PC-3 (cell line): ENCODE results near the gene PIM1. TPM values are rescaled to one million over a fixed set of nuclear protein-coding genes. Genes with fewer than 3 reads are reported as not detected.
"Not testable (repeated sequence)": the region's sequence is repeated elsewhere in the genome, so short reads cannot be mapped to it uniquely, and the experiment has no call there.

ENCODE experiments used
- ATAC-seq: fragments of 200-7000 bp; cut with Tn5 transposase; 2 replicates; pipeline ENCODE4 v1.9.1; 2020; ENCODE audit warnings: mild to moderate bottlenecking, moderate library complexity
- BruUV-seq: library from RNA; stranded (reverse); fragments of 400-500 nt; replicated peaks from 2 replicates; lab custom pipeline; 2021; lab: Mats Ljungman, UMichigan
- CTCF ChIA-PET: fragments of 300-600 bp; sonication (Branson Sonifier 250); formaldehyde crosslinking; loops from one replicate; lab custom pipeline; 2022; ENCODE audit warnings: antibody characterized with exemption; lab: Charles Lee
- POLR2A ChIA-PET: fragments of 300-600 bp; sonication (Branson Sonifier 250); formaldehyde crosslinking; loops from one replicate; lab custom pipeline; 2022; ENCODE audit warnings: antibody characterized with exemption; ENCODE audit not compliant: unreplicated experiment; lab: Charles Lee
- DNase-seq: peaks from one replicate; pipeline ENCODE4 v3.0.0-alpha.2; 2015
- H2AFZ ChIP-seq: fragments of 300-600 bp; sonication (generic); 2 replicates; pipeline ENCODE4 v1.6.0; 2016; ENCODE audit warnings: antibody characterized with exemption, low read length
- H3F3A ChIP-seq: fragments of 300-600 bp; sonication (generic); one replicate; pipeline ENCODE4 v1.6.0; 2017; ENCODE audit warnings: antibody characterized with exemption, low read length, control low read depth, mild to moderate bottlenecking; ENCODE audit not compliant: unreplicated experiment
- H3K27ac ChIP-seq: fragments of 300-600 bp; sonication (generic); 2 replicates; pipeline ENCODE4 v1.5.1; 2016; ENCODE audit warnings: mild to moderate bottlenecking, low read length
- H3K27me3 ChIP-seq: fragments of 300-600 bp; sonication (generic); 2 replicates; pipeline ENCODE4 v1.6.1; 2016; ENCODE audit warnings: low read length, mixed read lengths
- H3K36me3 ChIP-seq: fragments of 300-600 bp; sonication (generic); 2 replicates; pipeline ENCODE4 v1.6.1; 2016; ENCODE audit warnings: low read depth, mixed run types, low read length, mixed read lengths
- H3K4me1 ChIP-seq: fragments of 300-600 bp; sonication (generic); 2 replicates; pipeline ENCODE4 v1.5.1; 2016; ENCODE audit warnings: low read length; ENCODE audit not compliant: insufficient read depth
- H3K4me2 ChIP-seq: fragments of 300-600 bp; sonication (generic); 2 replicates; pipeline ENCODE4 v1.6.0; 2016; ENCODE audit warnings: low read length
- H3K4me3 ChIP-seq: fragments of 300-600 bp; sonication (generic); 2 replicates; pipeline ENCODE4 v1.5.1; 2016; ENCODE audit warnings: mild to moderate bottlenecking, low read length, mixed read lengths
- H3K79me2 ChIP-seq: fragments of 300-600 bp; sonication (generic); 2 replicates; pipeline ENCODE4 v1.6.1; 2017; ENCODE audit warnings: low read length, mixed read lengths
- H3K9ac ChIP-seq: fragments of 300-600 bp; sonication (generic); 2 replicates; pipeline ENCODE4 v1.6.0; 2016; ENCODE audit warnings: mild to moderate bottlenecking, low read length
- H3K9me2 ChIP-seq: fragments of 300-600 bp; sonication (generic); replicated peaks from 2 replicates; pipeline ENCODE4 v1.6.1; 2016; ENCODE audit warnings: mixed run types, low read length, mixed read lengths
- H3K9me3 ChIP-seq: fragments of 300-600 bp; sonication (generic); 2 replicates; pipeline ENCODE4 v1.6.1; 2016; ENCODE audit warnings: low read length, mixed read lengths
- H4K20me1 ChIP-seq: fragments of 300-600 bp; sonication (generic); 2 replicates; pipeline ENCODE4 v1.6.1; 2016; ENCODE audit warnings: low read length, mixed read lengths
- EZH2 ChIP-seq: fragments of 300-600 bp; sonication (generic); IDR thresholded peaks from one replicate; pipeline ENCODE4 v1.6.1; 2017; ENCODE audit warnings: antibody characterized with exemption, mild to moderate bottlenecking, low read length; ENCODE audit not compliant: unreplicated experiment
- EZH2phosphoT487 ChIP-seq: fragments of 300-600 bp; sonication (generic); IDR thresholded peaks from 2 replicates; pipeline ENCODE4 v1.6.1; 2018; ENCODE audit warnings: mild to moderate bottlenecking, antibody characterized with exemption, low read length, borderline replicate concordance
- intact Hi-C: fragments of 100-400 bp; cut with micrococcal nuclease; formaldehyde crosslinking; loops from 2 replicates; pipeline ENCODE4 v1.9.0; 2023
- total RNA-seq: library from RNA; depleted of rRNA; stranded (reverse); fragments of >200 nt; gene quantifications from 2 replicates; pipeline ENCODE4 v1.2.3, GENCODE V29; 2014
- TF ChIP-seq, protein P1 (sequence below): fragments of 300-600 bp; sonication (generic); conservative IDR thresholded peaks from 2 replicates; pipeline ENCODE4 v1.5.1; 2017; ENCODE audit warnings: antibody characterized with exemption, low read depth, mild to moderate bottlenecking, low read length

Gene PIM1
- total RNA-seq, 1 experiment from 2014 or later: 74.1 TPM

DNA sequence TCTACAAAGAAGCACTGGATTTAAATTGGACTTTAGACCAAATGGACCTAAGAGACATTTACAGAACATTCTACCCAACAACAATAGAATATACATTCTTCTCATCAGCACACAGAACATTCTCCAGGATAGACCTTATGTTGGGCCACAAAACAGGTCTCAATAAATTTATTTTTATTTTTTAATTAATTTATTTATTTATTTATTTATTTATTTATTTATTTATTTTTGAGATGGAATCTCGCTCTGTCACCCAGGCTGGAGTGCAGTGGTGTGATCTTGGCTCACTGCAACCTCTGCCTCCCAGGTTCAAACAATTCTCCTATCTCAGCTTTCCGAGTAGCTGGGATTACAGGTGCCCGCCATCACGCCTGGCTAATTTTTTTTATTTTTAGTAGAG, 26.5 kb downstream of the PIM1 start:
- intact Hi-C loops, H3K79me2 ChIP-seq, H3K9me3 ChIP-seq, BruUV-seq, H3K27ac ChIP-seq, H4K20me1 ChIP-seq, H2AFZ ChIP-seq, DNase-seq, H3F3A ChIP-seq, POLR2A ChIA-PET, H3K4me3 ChIP-seq, CTCF ChIA-PET, H3K36me3 ChIP-seq, H3K9me2 ChIP-seq, H3K9ac ChIP-seq, H3K4me2 ChIP-seq, ATAC-seq, H3K27me3 ChIP-seq, H3K4me1 ChIP-seq: not testable (repeated sequence)

DNA sequence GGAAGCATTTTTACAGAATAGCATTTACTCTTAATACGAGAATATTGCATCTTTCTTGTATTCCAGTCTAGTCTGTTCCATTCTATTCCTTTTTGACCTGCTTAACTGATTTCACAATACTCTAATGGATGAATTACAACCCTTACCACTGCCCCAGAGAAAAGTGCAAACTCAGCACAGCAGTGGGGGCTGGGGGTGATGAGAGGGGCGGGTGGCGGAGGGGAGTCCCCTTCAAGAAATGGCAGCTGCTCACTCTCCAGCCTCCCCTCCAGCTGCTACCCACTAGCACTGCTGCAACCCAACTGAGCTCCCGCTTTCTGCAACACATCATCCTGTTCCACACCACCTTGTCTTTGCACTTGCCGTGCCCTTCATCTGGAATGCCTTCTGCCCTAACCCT, 30.1 kb downstream of the PIM1 start:
- Histone ChIP-seq H3K9me3 (no peaks in the 10 kb centered on the region), H3K9me2 (no peaks in the 10 kb centered on the region), H2AFZ (no peak overlapping the region), H3K4me1 (peaks cover 10% of the 10 kb centered on the region; the same call in 1 of the 2 replicates), H3K27ac (no peak overlapping the region), H3F3A (no peaks in the 10 kb centered on the region), H3K27me3 (no peaks in the 10 kb centered on the region), H3K4me3 (no peak overlapping the region), H3K79me2 (no peaks in the 10 kb centered on the region), H4K20me1 (no peaks in the 10 kb centered on the region), H3K9ac (no peak overlapping the region), H3K4me2 (no peak overlapping the region), H3K36me3 (no peaks in the 10 kb centered on the region)
- TF ChIP-seq EZH2 (no peak), EZH2phosphoT487 (no peak)
- TF ChIP-seq, protein P1, sequence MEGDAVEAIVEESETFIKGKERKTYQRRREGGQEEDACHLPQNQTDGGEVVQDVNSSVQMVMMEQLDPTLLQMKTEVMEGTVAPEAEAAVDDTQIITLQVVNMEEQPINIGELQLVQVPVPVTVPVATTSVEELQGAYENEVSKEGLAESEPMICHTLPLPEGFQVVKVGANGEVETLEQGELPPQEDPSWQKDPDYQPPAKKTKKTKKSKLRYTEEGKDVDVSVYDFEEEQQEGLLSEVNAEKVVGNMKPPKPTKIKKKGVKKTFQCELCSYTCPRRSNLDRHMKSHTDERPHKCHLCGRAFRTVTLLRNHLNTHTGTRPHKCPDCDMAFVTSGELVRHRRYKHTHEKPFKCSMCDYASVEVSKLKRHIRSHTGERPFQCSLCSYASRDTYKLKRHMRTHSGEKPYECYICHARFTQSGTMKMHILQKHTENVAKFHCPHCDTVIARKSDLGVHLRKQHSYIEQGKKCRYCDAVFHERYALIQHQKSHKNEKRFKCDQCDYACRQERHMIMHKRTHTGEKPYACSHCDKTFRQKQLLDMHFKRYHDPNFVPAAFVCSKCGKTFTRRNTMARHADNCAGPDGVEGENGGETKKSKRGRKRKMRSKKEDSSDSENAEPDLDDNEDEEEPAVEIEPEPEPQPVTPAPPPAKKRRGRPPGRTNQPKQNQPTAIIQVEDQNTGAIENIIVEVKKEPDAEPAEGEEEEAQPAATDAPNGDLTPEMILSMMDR: no peak
- ChIA-PET POLR2A (no interaction called here), CTCF (no interaction called here)
- ATAC-seq: no peak
- no TSS peak for BruUV-seq
- intact Hi-C loops: loop anchor here (10.0 kb wide), 1 partner anchor 315 kb away; the partner anchor contains the start of gene C6orf89
- no peak for DNase-seq

DNA sequence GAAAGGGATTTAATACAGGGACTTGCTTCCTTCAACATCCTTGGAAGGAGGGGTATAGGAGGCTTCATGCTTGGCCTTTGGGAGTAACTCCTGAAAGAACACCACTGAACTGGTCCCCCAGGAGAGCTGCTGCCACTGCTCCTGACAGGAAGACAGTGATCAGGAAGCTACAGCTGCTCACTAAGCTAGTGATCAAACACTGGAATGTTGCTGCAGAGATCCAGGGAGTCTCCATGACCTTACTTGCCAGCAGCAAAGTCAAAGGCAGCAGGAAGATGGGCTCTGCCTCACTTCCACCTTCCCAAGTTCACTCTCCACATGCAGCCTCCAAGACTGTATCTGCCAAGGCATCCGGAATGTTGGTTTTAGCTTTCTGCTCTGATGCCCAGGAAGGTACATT, 31.8 kb downstream of the PIM1 start:
- DNase-seq (no peak), ATAC-seq (no peak)
- no TSS peak for BruUV-seq
- intact Hi-C loops: loop anchor here (10.0 kb wide), 1 partner anchor 317 kb away; the partner anchor contains the start of gene C6orf89
- no peaks in the 10 kb centered on the region for H4K20me1 ChIP-seq
- H3K9me3 ChIP-seq: no peaks in the 10 kb centered on the region
- H3K9me2 ChIP-seq: no peaks in the 10 kb centered on the region
- H3F3A ChIP-seq: no peaks in the 10 kb centered on the region
- no peaks in the 10 kb centered on the region for H3K36me3 ChIP-seq
- no peaks in the 10 kb centered on the region for H3K27me3 ChIP-seq
- H2AFZ ChIP-seq: no peak overlapping the region
- peaks cover 10% of the 10 kb centered on the region; the same call in 1 of the 2 replicates for H3K4me1 ChIP-seq
- TF ChIP-seq EZH2 (no peak), EZH2phosphoT487 (no peak)
- TF ChIP-seq, protein P1: no peak
- H3K79me2 ChIP-seq: no peaks in the 10 kb centered on the region
- no peak overlapping the region for H3K27ac ChIP-seq
- POLR2A ChIA-PET: no interaction called here
- CTCF ChIA-PET: no interaction called here
- no peak overlapping the region for H3K4me3 ChIP-seq
- no peak overlapping the region for H3K9ac ChIP-seq
- no peak overlapping the region for H3K4me2 ChIP-seq
